ENCODE measurements around the gene ARID3B.
"Not testable (repeated sequence)": the region's sequence is repeated elsewhere in the genome, so short reads cannot be mapped to it uniquely, and the experiment has no call there.

Gene ARID3B

GRCh38 chr15:74539521-74539920 lies 1.5 kb upstream of the ARID3B start:
- not testable (repeated sequence) for DNase-seq

- DNase-seq, result no peak
These were observed 759 bp upstream of the ARID3B start for GRCh38 chr15:74540161-74540760.

- peak; percentile 80 for DNase-seq
These were observed 610 bp downstream of the ARID3B start for GRCh38 chr15:74541494-74542165.

- DNase-seq, result no peak
These were observed 1.4 kb downstream of the ARID3B start for GRCh38 chr15:74542166-74543042.

- DNase-seq, result no peak
These were observed 2.0 kb downstream of the ARID3B start for GRCh38 chr15:74543043-74543422.

GRCh38 chr15:74543583-74543982 lies 2.6 kb downstream of the ARID3B start:
- DNase-seq, result peak; percentile 35

GRCh38 chr15:74545086-74545485 lies 4.1 kb downstream of the ARID3B start:
- no peak for DNase-seq

GRCh38 chr15:74545776-74546656 lies 5.0 kb downstream of the ARID3B start:
- peak; percentile 97 for DNase-seq

- no peak for DNase-seq
These were observed 6.6 kb downstream of the ARID3B start for GRCh38 chr15:74547616-74548015.

GRCh38 chr15:74548241-74548640 lies 7.2 kb downstream of the ARID3B start:
- no peak for DNase-seq

GRCh38 chr15:74549816-74550215 lies 8.8 kb downstream of the ARID3B start:
- DNase-seq, result no peak

GRCh38 chr15:74551714-74552113 lies 10.7 kb downstream of the ARID3B start:
- no peak for DNase-seq

GRCh38 chr15:74552773-74553441 lies 11.9 kb downstream of the ARID3B start:
- no peak for DNase-seq

- no peak for DNase-seq
These were observed 14.2 kb downstream of the ARID3B start for GRCh38 chr15:74555192-74555591.

GRCh38 chr15:74558706-74559105 lies 17.7 kb downstream of the ARID3B start:
- DNase-seq, result no peak

GRCh38 chr15:74563442-74563841 lies 22.4 kb downstream of the ARID3B start:
- no peak for DNase-seq

GRCh38 chr15:74564182-74564581 lies 23.2 kb downstream of the ARID3B start:
- DNase-seq, result no peak

- DNase-seq, result no peak
These were observed 24.5 kb downstream of the ARID3B start for GRCh38 chr15:74565381-74566085.

GRCh38 chr15:74568594-74568993 lies 27.6 kb downstream of the ARID3B start:
- DNase-seq, result no peak

- DNase-seq, result no peak
These were observed 28.7 kb downstream of the ARID3B start for GRCh38 chr15:74569731-74570070.

GRCh38 chr15:74571191-74571590 lies 30.2 kb downstream of the ARID3B start:
- no peak for DNase-seq

- DNase-seq, result peak; percentile 18
These were observed 33.0 kb downstream of the ARID3B start for GRCh38 chr15:74573987-74574386.

Measured in activated CD4-positive, alpha-beta T cell treated with anti-CD3 and anti-CD28 coated beads for 48 hours (primary cell).